Transverse colon (tissue), 4 donors: Measurements from ENCODE around the gene FUT3. TPM values are rescaled to one million over a fixed set of nuclear protein-coding genes. Genes with fewer than 3 reads are reported as not detected.

ENCODE experiments used
- DNase-seq: peaks from one replicate; pipeline ENCODE4 v3.0.0-alpha.2; 2019
- H3K27ac ChIP-seq, 4 donors: fragments of 200-600 bp; sonication (generic); 2 replicates each; pipeline ENCODE4 v1.5.1; 2016 to 2018; ENCODE audit warnings: inconsistent platforms in 4 of 4
- H3K27me3 ChIP-seq: fragments of 200-600 bp; sonication (generic); 2 replicates; pipeline ENCODE4 v1.5.1; 2017; ENCODE audit warnings: inconsistent platforms
- H3K36me3 ChIP-seq, 4 donors: fragments of 200-600 bp; sonication (generic); 2 replicates each; pipeline ENCODE4 v1.5.1; 2017 to 2019; ENCODE audit warnings: inconsistent platforms in 4 of 4
- H3K4me1 ChIP-seq, 4 donors: fragments of 200-600 bp; sonication (generic); 2 replicates each; pipeline ENCODE4 v1.5.1; 2017 to 2020; ENCODE audit warnings: inconsistent platforms in 4 of 4
- H3K4me3 ChIP-seq, 4 donors: fragments of 200-600 bp; sonication (generic); 1 replicate in 1 of 4; 2 replicates in 3 of 4; pipeline versions ENCODE4 v1.5.1 to v1.6.1; 2017 to 2019; ENCODE audit warnings: inconsistent platforms in 4 of 4
- H3K9me3 ChIP-seq, 2 donors: fragments of 200-600 bp; sonication (generic); 2 replicates each; pipeline ENCODE4 v1.5.1; 2017 to 2019; ENCODE audit warnings: inconsistent platforms in 2 of 2
- CTCF ChIP-seq, 5 experiments: fragments of 200-600 bp in 3 of 5; fragments of 450-650 bp in 2 of 5; sonication (generic) in 3 of 5; IDR thresholded peaks; 1 replicate in 2 of 5; 2 replicates in 3 of 5; pipeline ENCODE4 v1.5.1; 2016 to 2017; ENCODE audit warnings: antibody characterized with exemption in 5 of 5, inconsistent platforms in 3 of 5, mild to moderate bottlenecking in 2 of 5, moderate library complexity in 1 of 5
- EP300 ChIP-seq: sonication (generic); formaldehyde crosslinking; IDR thresholded peaks from one replicate; pipeline ENCODE4 v1.6.1; 2017; ENCODE audit warnings: antibody characterized with exemption, low read depth
- POLR2A ChIP-seq: fragments of 450-650 bp; IDR thresholded peaks from one replicate; pipeline ENCODE4 v1.6.1; 2016; ENCODE audit warnings: antibody characterized with exemption, mild to moderate bottlenecking, moderate library complexity
- POLR2AphosphoS5 ChIP-seq, 3 donors: sonication (generic); formaldehyde crosslinking; IDR thresholded peaks; one replicate each; pipeline ENCODE4 v1.6.1; 2016; ENCODE audit warnings: antibody characterized with exemption in 3 of 3
- WGBS, 2 donors: methylation state at CpG; one replicate each; pipeline ENCODE4 v1.1.5; 2018; ENCODE audit warnings: low coverage in 1 of 2; 5-methylcytosine and 5-hydroxymethylcytosine counted together
- in situ Hi-C, 4 donors: fragments of 200-750 bp; cut with MboI; loops; one replicate each; pipeline versions ENCODE4 v1.15.0 to v1.15.1; 2017; ENCODE audit warnings: low sequenced_read_pairs in 3 of 4, low pct_ligation_motif_present in 1 of 4, low pct_unique_long_range_greater_than_20kb in 1 of 4
- intact Hi-C: fragments of 100-400 bp; cut with DNase I; formaldehyde crosslinking; loops from one replicate; pipeline ENCODE4 v1.15.1; 2023; ENCODE audit warnings: low total_unique reads
- total RNA-seq, 4 donors: library from RNA; depleted of rRNA; stranded (reverse); fragments of >200 nt; gene quantifications; one replicate each; pipeline ENCODE4 v1.1.0, GENCODE V29; 2016

Gene FUT3
- total RNA-seq, 4 donors from 2014 or later, result 180 to 222 (median 191) TPM

GRCh38 chr19:5803752-5804515 is 47.3 kb downstream of the FUT3 start:
- 1% methylated on average over 36 of the region's 54 CpGs; no CpG with 5 or more reads in 1 of the 2 donors for WGBS, 2 donors
- Histone ChIP-seq H3K4me1 (peaks cover 4 to 31% (median 22%) of the 10 kb centered on the region in 4 donors), H3K4me3 (peak overlapping the region in 3 of 4 donors; percentile 8 to 48 (median 47)), H3K36me3 (no peaks in the 10 kb centered on the region), H3K27me3 (peaks cover 30% of the 10 kb centered on the region), H3K27ac (peak overlapping the region; percentile 33 to 86 (median 55)), H3K9me3 (no peaks in the 10 kb centered on the region)
- in situ Hi-C loops, result loop anchor here in 3 of 4 donors (10.0 kb wide), 3 partner anchors 81 to 221 kb away; no protein-coding TSS in a partner anchor
- intact Hi-C loops, result loop anchor here (2.0 kb wide), 1 partner anchor 89 kb away; no protein-coding TSS in a partner anchor
- DNase-seq, result peak; percentile 95
- TF ChIP-seq EP300 (no peak), POLR2A (peak; percentile 17), POLR2AphosphoS5 (IDR thresholded peaks at IDR 0.05) (peak in 2 of 3 donors; percentile 28 to 30), CTCF (IDR thresholded peaks at IDR 0.05) (peak; percentile 89 to 98 (median 95))

- intact Hi-C loops, result no loop called here
- WGBS, 2 donors, result 0 to 3% methylated on average over 1 to 8 of the region's 8 CpGs
- H3K36me3 ChIP-seq, result no peaks in the 10 kb centered on the region
- peaks cover 30% of the 10 kb centered on the region for H3K27me3 ChIP-seq
- peak overlapping the region in 2 of 4 donors; percentile 30 to 48 for H3K4me3 ChIP-seq
- peak overlapping the region in 1 of 4 donors; percentile 25 for H3K27ac ChIP-seq
- no peaks in the 10 kb centered on the region for H3K9me3 ChIP-seq
- in situ Hi-C loops, result loop anchor here in 3 of 4 donors (10.0 kb wide), 3 partner anchors 81 to 221 kb away; no protein-coding TSS in a partner anchor
- TF ChIP-seq CTCF (IDR thresholded peaks at IDR 0.05) (no peak), POLR2A (no peak), EP300 (no peak), POLR2AphosphoS5 (IDR thresholded peaks at IDR 0.05) (no peak)
- DNase-seq, result no peak
- H3K4me1 ChIP-seq, result peaks cover 4 to 31% (median 22%) of the 10 kb centered on the region in 4 donors
Measured at GRCh38 chr19:5803441-5803751, 47.9 kb downstream of the FUT3 start.

- no peaks in the 10 kb centered on the region for H3K9me3 ChIP-seq
- H3K4me1 ChIP-seq, result peaks cover 4 to 31% (median 22%) of the 10 kb centered on the region in 4 donors
- intact Hi-C loops (no loop called here), in situ Hi-C loops (loop anchor here in 3 of 4 donors (10.0 kb wide), 3 partner anchors 83 to 223 kb away; no protein-coding TSS in a partner anchor)
- TF ChIP-seq EP300, result no peak
- TF ChIP-seq POLR2A, result no peak
- TF ChIP-seq CTCF (IDR thresholded peaks at IDR 0.05), result no peak
- TF ChIP-seq POLR2AphosphoS5 (IDR thresholded peaks at IDR 0.05), result no peak
- 23 to 36% methylated on average over 12 to 30 of the region's 33 CpGs for WGBS, 2 donors
- H3K36me3 ChIP-seq, result no peaks in the 10 kb centered on the region
- no peak overlapping the region for H3K4me3 ChIP-seq
- H3K27me3 ChIP-seq, result peaks cover 30% of the 10 kb centered on the region
- no peak for DNase-seq
- H3K27ac ChIP-seq, result no peak overlapping the region
Measured at GRCh38 chr19:5801796-5802619, 49.2 kb downstream of the FUT3 start.
